ENCODE data around the gene BICD2.

The BICD2 gene

GRCh38 chr9:92759446-92759845 lies 5.2 kb downstream of the BICD2 start:
- no peak for TF ChIP-seq CTCF (IDR thresholded peaks at IDR 0.05; ENCODE audit: extremely low read depth, insufficient read depth, missing control alignments)
- DNase-seq (ENCODE audit: low spot score) = no peak
- in situ Hi-C loops (cut with MboI; ENCODE audit: low pct_unique_long_range_greater_than_20kb, low sequenced_read_pairs, unreplicated experiment) = no loop called here

GRCh38 chr9:92756792-92757191 lies 7.8 kb downstream of the BICD2 start:
- in situ Hi-C loops (cut with MboI; ENCODE audit: low pct_unique_long_range_greater_than_20kb, low sequenced_read_pairs, unreplicated experiment) = no loop called here
- TF ChIP-seq CTCF (IDR thresholded peaks at IDR 0.05; ENCODE audit: extremely low read depth, insufficient read depth, missing control alignments) = no peak

GRCh38 chr9:92754091-92754745 lies 10.4 kb downstream of the BICD2 start:
- DNase-seq (ENCODE audit: low spot score) = no peak
- in situ Hi-C loops (cut with MboI; ENCODE audit: low pct_unique_long_range_greater_than_20kb, low sequenced_read_pairs, unreplicated experiment) = no loop called here
- no peak for TF ChIP-seq CTCF (IDR thresholded peaks at IDR 0.05; ENCODE audit: extremely low read depth, insufficient read depth, missing control alignments)

More at GRCh38 chr9:92756792-92757191, 7.8 kb downstream of the BICD2 start:
- DNase-seq (ENCODE audit: low spot score) = no peak

- in situ Hi-C loops (cut with MboI; ENCODE audit: low pct_unique_long_range_greater_than_20kb, low sequenced_read_pairs, unreplicated experiment) = no loop called here
- no peak for DNase-seq (ENCODE audit: low spot score)
- TF ChIP-seq CTCF (IDR thresholded peaks at IDR 0.05; ENCODE audit: extremely low read depth, insufficient read depth, missing control alignments) = no peak
Observed at GRCh38 chr9:92752812-92753404, 11.7 kb downstream of the BICD2 start.

- no peak for TF ChIP-seq CTCF (IDR thresholded peaks at IDR 0.05; ENCODE audit: extremely low read depth, insufficient read depth, missing control alignments)
- no peak for DNase-seq (ENCODE audit: low spot score)
- in situ Hi-C loops (cut with MboI; ENCODE audit: low pct_unique_long_range_greater_than_20kb, low sequenced_read_pairs, unreplicated experiment) = no loop called here
Observed at GRCh38 chr9:92749934-92750315, 14.7 kb downstream of the BICD2 start.

GRCh38 chr9:92749071-92749933 lies 15.3 kb downstream of the BICD2 start:
- TF ChIP-seq CTCF (IDR thresholded peaks at IDR 0.05; ENCODE audit: extremely low read depth, insufficient read depth, missing control alignments) = no peak
- no peak for DNase-seq (ENCODE audit: low spot score)
- in situ Hi-C loops (cut with MboI; ENCODE audit: low pct_unique_long_range_greater_than_20kb, low sequenced_read_pairs, unreplicated experiment) = no loop called here

Measured in GM13977 (cell line).